Kidney (tissue), 14 donors: ENCODE results near the gene ZNF358. TPM values are rescaled to one million over a fixed set of nuclear protein-coding genes. Genes with fewer than 3 reads are reported as not detected.

ENCODE experiments used
- DNase-seq, 5 donors: peaks; one replicate each; pipeline ENCODE4 v3.0.0-alpha.2; 2013 to 2020
- FAIRE-seq: peaks from 2 replicates; lab custom pipeline; 2012; peaks lifted over from hg19 to GRCh38; lab: Jason Lieb, UNC
- H3K27ac ChIP-seq, 2 donors: one replicate each; pipeline ENCODE4 v1.7.0; 2013; ENCODE audit warnings: low read depth in 2 of 2, low read length in 2 of 2, inconsistent platforms in 1 of 2
- H3K27me3 ChIP-seq: one replicate; pipeline ENCODE4 v1.7.1; 2013; ENCODE audit warnings: low read length, inconsistent platforms; ENCODE audit not compliant: control insufficient read depth, insufficient read depth
- H3K36me3 ChIP-seq, 3 donors: one replicate each; pipeline versions ENCODE4 v1.7.0 to v1.7.1; 2013; ENCODE audit warnings: low read length in 3 of 3, control low read depth in 1 of 3, inconsistent platforms in 1 of 3; ENCODE audit not compliant: insufficient read depth in 3 of 3, control insufficient read depth in 2 of 3
- H3K4me1 ChIP-seq, 3 donors: one replicate each; pipeline versions ENCODE4 v1.7.0 to v1.7.1; 2013; ENCODE audit warnings: low read length in 3 of 3, inconsistent platforms in 1 of 3, low read depth in 1 of 3; ENCODE audit not compliant: control insufficient read depth in 2 of 3, insufficient read depth in 2 of 3
- H3K4me3 ChIP-seq, 3 donors: one replicate each; pipeline versions ENCODE4 v1.7.0 to v1.8.1; 2013; ENCODE audit warnings: low read length in 3 of 3, control low read depth in 1 of 3, inconsistent platforms in 1 of 3
- H3K9ac ChIP-seq, 3 donors: one replicate each; pipeline versions ENCODE4 v1.7.0 to v1.7.1; 2013; ENCODE audit warnings: low read length in 3 of 3, control low read depth in 1 of 3, inconsistent platforms in 1 of 3
- H3K9me3 ChIP-seq, 3 donors: one replicate each; pipeline versions ENCODE4 v1.7.0 to v1.7.1; 2013; ENCODE audit warnings: low read length in 3 of 3, control low read depth in 1 of 3, inconsistent platforms in 1 of 3; ENCODE audit not compliant: control insufficient read depth in 2 of 3, insufficient read depth in 1 of 3
- CTCF ChIP-seq: IDR thresholded peaks from 3 replicates; pipeline ENCODE4 v1.5.1; 2012; ENCODE audit warnings: mild to moderate bottlenecking, moderate library complexity, borderline replicate concordance; ENCODE audit not compliant: insufficient read depth; ENCODE audit errors: extremely low read depth
- intact Hi-C: fragments of 100-400 bp; cut with DNase I; formaldehyde crosslinking; loops from one replicate; pipeline ENCODE4 v1.11.1; 2022
- polyA plus RNA-seq: library from polyadenylated mRNA; stranded (reverse); fragments of 350-450 nt; fragmentation: Illumina TruSeq; extraction: RNeasy Lipid Tissue Mini Kit (QIAGEN cat#74804); gene quantifications from one replicate; pipeline ENCODE4 v1.2.3, GENCODE V29; 2014; ENCODE audit warnings: low read depth, low replicate concordance; ENCODE audit not compliant: insufficient read depth
- total RNA-seq: library from RNA; stranded (reverse); fragmentation: NEBNext Ultra II Directional; extraction: Animal tissue kit (Norgen Biotek cat#: 25700); gene quantifications from one replicate; pipeline ENCODE4 v1.2.1, GENCODE V29; 2021
- donor health status: control.
- donor health status: control.
- donor health status: control.
- donor health status: control.
- donor health status: control.
- donor health status: DM: yes; HTN: yes; CAD: no.
- donor health status: Normal renal cell carcinoma (clear cell type).

ZNF358 gene
- total and polyA plus RNA-seq, 2 donors from 2014 or later: 39.1 to 79.1 TPM

- no peaks in the 10 kb centered on the region for H3K9me3 ChIP-seq
- intact Hi-C loops: no loop called here
Observed at GRCh38 chr19:7527516-7528191, 11.8 kb downstream of the ZNF358 start.

GRCh38 chr19:7528192-7528519 is 12.3 kb downstream of the ZNF358 start:
- Histone ChIP-seq H3K27ac (no peak overlapping the region), H3K9ac (no peak overlapping the region), H3K36me3 (peaks cover 0 to 8% (median 2%) of the 10 kb centered on the region in 3 donors), H3K4me3 (no peak overlapping the region), H3K4me1 (peaks cover 0 to 4% (median 3%) of the 10 kb centered on the region in 3 donors), H3K27me3 (no peaks in the 10 kb centered on the region), H3K9me3 (no peaks in the 10 kb centered on the region)
- no peak for FAIRE-seq
- peak in 1 of 5 donors; percentile 69 for DNase-seq
- no peak for TF ChIP-seq CTCF
- intact Hi-C loops: no loop called here

More at GRCh38 chr19:7527516-7528191, 11.8 kb downstream of the ZNF358 start:
- DNase-seq (peak in 1 of 5 donors; percentile 80), FAIRE-seq (no peak)
- no peak for TF ChIP-seq CTCF
- peaks cover 0 to 8% (median 3%) of the 10 kb centered on the region in 3 donors for H3K4me1 ChIP-seq
- H3K9ac ChIP-seq: no peak overlapping the region
- H3K27ac ChIP-seq: no peak overlapping the region
- H3K36me3 ChIP-seq: peaks cover 0 to 8% (median 2%) of the 10 kb centered on the region in 3 donors
- no peaks in the 10 kb centered on the region for H3K27me3 ChIP-seq
- no peak overlapping the region for H3K4me3 ChIP-seq

GRCh38 chr19:7528522-7529245 is 12.8 kb downstream of the ZNF358 start:
- Histone ChIP-seq H3K4me3 (no peak overlapping the region), H3K4me1 (peaks cover 0 to 2% (median 0%) of the 10 kb centered on the region in 3 donors), H3K9ac (no peak overlapping the region), H3K27ac (no peak overlapping the region), H3K9me3 (no peaks in the 10 kb centered on the region), H3K36me3 (peaks cover 0 to 8% (median 2%) of the 10 kb centered on the region in 3 donors), H3K27me3 (no peaks in the 10 kb centered on the region)
- peak in 1 of 5 donors; percentile 51 for DNase-seq
- no peak for TF ChIP-seq CTCF
- no peak for FAIRE-seq
- intact Hi-C loops: no loop called here
